HG02852 (cell line): Measurements from ENCODE around the gene TEN1.
"Not testable (repeated sequence)": the region's sequence is repeated elsewhere in the genome, so short reads cannot be mapped to it uniquely, and the experiment has no call there.

Source experiments
- ATAC-seq: cut with Tn5 transposase; IDR thresholded peaks from one replicate; pipeline ENCODE4 v1.9.1; 2021; ENCODE audit warnings: mild to moderate bottlenecking, moderate library complexity; ENCODE audit not compliant: unreplicated experiment

Gene TEN1

GRCh38 chr17:76024353-76024752 is 45.3 kb downstream of the TEN1 start:
- ATAC-seq = no peak

DNA sequence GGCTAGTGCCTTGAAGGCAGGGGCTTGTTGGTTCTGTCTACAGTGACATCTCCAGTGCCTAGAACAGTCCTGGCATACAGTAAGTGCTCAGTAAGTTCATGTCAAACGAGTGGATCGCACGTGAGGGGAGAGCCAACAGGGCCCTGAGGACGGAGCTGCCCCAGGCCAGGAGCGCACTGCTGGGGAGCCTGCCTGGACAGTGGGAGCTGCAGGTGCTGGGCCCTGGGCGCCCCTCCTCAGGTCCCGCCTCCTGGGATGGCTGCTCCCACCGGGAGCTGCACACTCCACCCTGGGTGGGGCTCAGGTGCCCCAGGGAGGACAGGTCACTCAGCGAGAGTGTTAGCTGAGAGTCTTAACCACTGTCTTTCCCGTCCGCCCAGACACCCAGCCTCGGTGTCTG is 46.3 kb downstream of the TEN1 start:
- no peak for ATAC-seq

- ATAC-seq = no peak
Measured at GRCh38 chr17:76026714-76027158, 47.7 kb downstream of the TEN1 start.

DNA sequence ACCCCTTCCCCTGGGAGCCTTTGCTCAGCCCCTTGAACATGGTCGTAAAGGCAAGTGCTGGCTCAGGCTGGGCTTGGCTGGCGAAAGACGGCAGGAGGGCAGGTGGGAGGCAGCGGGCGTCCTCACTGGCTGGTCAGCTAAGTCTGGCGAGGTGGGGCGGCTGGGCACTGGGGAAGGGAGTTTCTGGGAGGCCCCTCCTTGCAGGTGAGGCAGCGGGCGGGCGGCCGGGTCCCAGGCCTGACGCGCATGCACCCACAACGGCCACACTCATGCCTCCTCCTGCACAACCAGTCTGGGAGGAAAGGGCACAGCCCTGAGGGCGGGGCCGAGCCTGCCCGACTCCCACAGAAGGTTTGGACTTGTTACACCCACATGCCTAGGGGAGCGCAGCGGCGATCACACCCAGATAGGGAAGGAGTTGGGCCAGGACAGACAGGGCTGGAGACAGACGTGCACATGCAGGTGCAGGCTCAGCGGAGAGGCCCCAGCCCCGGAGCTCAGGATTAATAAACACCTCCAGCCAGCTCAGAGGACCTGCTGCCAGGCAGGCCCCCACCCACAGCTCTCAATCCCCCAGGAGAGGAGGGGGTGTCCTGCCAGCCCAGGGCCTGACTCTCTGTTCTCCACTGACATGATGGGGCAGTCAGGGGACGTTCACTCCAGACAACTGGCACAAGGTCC is 48.3 kb downstream of the TEN1 start, which contains the start of gene EVPL:
Gene EVPL, minus strand, starts transcription at position 148 of the 681 bp plus-strand sequence. Its CDS starts 108 bp downstream, at position 40.
- no peak for ATAC-seq

DNA sequence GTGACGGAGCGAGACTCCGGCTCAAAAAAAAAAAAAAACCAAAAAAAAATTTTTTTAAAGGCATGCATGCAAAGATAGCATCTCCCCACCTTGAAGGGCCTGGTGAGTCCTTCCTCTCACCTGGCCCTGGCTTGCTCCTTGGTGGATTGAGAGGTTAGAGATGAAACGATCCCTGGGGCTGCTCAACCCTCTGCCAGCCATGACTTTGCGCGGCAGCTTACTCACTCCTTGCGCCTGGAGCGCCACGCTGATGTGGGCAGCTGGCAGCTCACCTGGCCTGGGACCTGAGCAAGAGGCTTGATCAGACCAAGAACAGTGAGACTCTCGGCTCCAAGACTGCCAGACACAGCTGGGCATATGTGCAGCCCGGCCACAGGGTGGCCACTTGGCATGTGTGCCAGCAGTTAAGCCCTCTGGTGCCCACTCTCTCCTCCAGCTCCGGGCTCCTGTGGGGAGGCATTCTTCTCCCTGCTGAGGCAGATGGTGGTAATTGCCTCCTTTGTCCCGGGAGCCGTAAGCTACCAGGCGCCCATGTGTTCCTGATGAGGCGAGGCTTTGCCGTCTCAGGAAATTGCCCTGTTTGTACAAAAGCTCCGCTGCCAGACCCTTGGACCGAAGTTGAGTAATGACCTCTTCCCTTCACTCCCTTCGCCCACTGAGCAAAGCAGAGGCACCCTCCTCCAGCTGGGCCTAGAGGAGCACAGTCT is 53.2 kb downstream of the TEN1 start:
- no peak for ATAC-seq

- no peak for ATAC-seq
Measured at GRCh38 chr17:76032780-76033108, 53.7 kb downstream of the TEN1 start.

DNA sequence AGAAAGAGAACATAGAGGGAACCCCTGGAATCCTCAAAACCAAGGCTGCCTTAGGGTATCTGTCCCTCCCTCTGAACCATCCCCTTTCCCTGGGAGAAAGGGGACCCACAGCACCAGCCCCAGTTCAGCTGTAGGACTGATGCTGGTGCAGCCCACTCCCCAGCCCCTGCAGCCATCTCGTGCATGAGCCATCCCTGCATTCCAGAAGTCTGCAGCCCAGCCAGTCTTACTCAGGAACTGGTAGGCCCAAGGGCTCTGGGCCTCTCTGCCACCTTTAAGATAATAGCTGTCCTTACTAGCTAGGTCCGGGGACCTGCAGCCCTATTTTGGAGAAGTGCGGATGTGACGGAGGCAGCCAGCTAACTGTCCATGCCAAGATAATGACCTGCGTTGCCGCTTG is 54.1 kb downstream of the TEN1 start:
- ATAC-seq = no peak

DNA sequence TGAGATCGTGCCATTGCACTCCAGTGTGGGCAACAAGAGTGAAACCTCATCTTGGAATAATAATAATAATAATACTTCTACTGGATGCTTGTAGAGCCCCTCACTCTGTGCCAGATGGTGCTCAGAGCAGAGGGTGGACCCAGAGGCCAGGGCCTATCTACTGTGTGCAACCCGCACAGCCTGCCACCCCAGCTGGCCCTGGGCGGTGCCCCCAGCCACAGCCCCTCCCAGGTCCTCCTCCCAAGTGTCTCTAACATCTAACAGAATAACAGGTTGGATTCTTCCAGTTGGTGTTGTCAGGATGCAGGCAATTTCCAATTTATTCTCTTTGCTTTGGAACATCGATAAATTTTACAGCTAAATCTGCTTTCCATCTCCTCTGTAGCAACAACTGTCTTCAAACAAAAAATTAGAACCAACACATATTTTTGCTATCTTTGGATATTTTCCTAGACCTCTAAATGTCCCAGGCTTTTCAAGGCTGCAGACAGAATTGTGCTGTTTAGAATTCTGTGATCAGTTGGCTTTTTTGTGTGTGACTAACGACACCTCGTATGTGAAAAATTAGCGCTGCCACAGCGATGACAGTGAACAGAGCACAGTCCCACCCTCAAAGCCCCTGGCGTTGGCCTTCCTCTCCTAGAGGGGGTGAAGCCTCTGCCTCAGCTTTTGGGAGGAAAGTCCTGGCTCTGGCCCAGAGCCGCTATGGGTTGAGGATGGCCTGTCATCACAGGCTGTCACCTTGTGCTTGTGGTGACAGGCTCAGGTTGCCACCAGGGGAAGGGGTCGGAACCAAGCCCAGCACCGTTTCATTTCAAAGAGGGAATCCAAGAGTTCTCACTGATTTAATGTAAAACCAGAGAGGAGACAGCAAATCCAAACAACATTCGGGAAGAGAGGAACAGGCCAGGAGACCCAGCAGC is 55.6 kb downstream of the TEN1 start:
- no peak for ATAC-seq

DNA sequence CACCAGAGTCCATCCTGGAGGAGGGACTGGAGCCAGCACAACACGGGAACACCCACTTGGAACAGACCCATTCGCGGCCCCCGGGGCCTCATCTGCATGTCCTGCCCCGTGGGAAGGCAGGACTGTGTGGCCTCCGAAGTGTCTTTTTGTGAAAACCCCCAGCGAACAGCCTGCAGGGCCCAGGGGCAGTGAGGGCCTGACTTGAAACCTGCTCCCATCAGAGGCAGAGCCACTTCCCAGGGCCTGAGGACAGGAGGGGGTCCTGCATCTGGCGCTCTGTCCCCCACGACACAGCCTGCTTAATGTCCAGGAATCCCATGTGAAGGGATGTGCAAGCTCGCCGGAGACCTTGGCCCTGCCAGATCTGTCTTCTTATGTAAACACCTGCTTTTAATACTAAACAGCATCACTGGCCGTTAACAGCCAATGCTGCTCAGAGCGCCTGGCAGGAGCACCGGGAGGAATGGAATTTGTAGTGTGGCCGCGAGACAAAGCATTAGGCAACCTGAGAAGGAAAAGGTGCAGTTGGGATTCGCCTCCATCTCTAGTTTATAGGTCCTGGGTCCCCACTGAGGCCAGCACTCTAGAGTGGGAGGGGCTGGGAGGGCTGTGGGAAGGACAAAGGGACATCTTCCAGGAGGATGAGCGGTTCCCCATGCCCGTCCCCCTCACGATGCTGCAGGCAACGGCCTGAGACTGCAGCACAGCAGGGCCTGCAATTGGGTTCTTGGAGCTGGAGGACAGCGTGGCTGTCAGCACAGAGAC is 57.6 kb downstream of the TEN1 start:
- ATAC-seq = no peak

GRCh38 chr17:76038050-76038449 is 59.0 kb downstream of the TEN1 start:
- no peak for ATAC-seq

GRCh38 chr17:76039121-76039520 is 60.1 kb downstream of the TEN1 start:
- ATAC-seq = no peak

DNA sequence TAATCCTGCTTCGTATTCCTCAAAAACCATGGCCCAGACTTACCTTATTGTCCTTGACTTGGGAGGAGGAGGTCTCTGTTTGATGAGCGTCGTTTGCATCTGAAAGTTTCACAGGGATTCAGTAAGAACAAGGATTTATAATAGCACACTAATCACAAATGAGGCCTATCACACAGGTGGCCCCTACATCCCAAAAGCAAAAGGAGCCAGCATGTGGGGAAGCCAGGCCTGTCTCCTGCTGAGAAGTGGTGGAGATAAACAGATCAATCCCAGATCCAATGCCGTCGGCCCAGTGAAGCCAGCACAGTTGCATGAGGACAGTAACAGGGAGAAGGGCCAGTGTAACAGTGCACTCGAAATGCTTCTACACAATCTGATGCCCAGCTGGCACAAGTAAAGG is 61.3 kb downstream of the TEN1 start:
- no peak for ATAC-seq

DNA sequence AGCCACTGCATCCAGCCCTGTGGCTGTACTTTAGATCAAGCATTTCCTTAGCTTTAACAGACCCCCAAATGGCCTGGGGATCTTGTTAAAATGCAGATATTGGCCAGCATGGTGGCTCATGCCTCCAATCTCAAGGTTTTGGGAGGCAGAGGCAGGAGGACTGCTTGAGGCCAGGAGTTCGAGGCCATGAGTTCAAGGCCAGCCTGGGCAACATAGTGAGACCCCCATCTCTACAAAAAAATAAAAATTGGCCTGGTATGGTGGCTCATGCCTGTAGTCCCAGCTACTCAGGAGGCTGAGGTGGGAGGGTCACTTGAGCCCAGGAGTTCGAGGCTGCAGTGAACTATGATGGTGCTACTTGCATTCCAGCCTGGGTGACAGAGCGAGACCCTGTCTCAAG is 63.8 kb downstream of the TEN1 start:
- not testable (repeated sequence) for ATAC-seq

- not testable (repeated sequence) for ATAC-seq
Measured at GRCh38 chr17:76044475-76045007, 65.5 kb downstream of the TEN1 start.

DNA sequence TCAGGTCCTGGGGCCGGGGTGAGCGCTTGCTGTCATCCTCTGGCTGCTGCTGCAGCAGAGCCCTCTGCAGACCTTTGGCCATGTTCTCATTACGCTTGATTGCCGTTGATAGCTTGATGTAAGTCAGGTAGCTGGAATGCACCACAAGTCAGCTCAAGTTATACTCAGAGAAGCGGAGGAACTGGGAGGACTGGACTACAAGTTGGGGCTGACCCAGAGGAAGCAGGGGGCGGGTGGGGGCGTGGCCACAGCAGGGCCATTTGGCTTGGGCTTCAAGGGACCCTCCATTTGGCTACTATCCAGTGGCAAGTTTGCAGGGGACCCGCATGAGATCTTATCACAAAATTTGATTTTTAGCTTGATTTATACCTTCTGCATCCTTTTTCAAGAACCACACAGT is 67.0 kb downstream of the TEN1 start:
- no peak for ATAC-seq

- ATAC-seq = no peak
Measured at GRCh38 chr17:76048025-76048605, 69.1 kb downstream of the TEN1 start.

DNA sequence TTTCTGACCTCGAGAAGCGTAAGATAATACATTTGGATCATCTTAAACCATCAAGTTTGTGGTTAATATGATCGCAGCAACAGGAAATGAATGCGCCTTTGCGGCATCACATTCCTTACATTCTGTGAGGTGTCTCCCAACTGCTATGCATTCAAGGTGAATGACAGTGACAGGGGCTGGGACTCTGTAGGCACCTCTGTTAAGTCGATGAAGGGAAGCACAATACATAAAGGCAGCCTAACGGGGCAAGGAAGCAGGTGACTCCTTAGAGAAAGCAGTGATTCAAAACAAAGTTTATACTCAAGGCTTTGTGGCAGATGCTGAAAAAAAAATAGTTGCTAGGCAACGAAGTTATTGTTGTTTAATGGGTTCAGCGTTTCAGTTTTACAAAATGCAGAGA is 69.7 kb downstream of the TEN1 start:
- ATAC-seq = no peak

- ATAC-seq = no peak
Measured at GRCh38 chr17:76049239-76049638, 70.2 kb downstream of the TEN1 start.

DNA sequence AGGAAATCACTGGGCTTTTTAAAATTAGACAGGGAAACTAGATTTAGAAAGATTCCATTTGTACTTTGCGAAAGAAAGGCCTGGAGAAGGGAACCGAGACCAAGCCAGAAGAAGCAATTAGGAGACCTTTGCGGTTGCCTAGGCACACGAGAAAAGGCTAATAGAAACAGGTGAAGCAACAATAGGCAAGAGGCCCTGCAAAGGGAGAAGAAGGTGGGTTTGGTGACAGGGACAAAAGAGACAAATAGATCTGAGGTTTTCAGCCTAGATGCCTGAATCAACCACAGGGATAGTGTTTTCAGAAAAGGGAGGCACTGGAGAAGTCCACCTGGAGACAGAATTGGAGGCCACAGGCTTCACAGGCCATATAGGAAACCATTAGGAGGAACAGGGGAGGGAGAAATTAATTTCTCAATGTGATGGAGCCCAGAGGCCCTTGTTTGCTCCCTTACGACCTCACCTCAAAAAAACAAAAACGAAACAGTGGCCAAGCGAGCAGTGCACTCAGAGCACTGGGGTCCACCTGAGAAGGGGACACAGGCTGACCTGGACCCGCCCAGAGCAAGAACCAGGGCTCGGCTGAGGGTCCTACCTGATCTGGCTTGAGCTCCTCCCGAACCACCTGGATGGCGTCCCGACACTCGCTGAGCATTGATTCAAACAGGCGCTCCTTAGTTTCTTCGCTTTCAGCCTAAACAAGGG is 70.9 kb downstream of the TEN1 start:
- no peak for ATAC-seq
